Heart left ventricle (tissue), 13 donors: ENCODE data around the gene HTRA3.

Source experiments
- POLR2A ChIP-seq, 2 donors: fragments of 450-650 bp; IDR thresholded peaks; one replicate each; pipeline ENCODE4 v1.6.1; 2017; ENCODE audit warnings: antibody characterized with exemption in 2 of 2, mild to moderate bottlenecking in 2 of 2, moderate library complexity in 2 of 2
- TF ChIP-seq, protein P1 (sequence below), 12 donors: fragments of 200-600 bp; sonication (generic) in 4 of 12; IDR thresholded peaks; one replicate each; pipeline versions ENCODE4 v1.5.0 to v1.8.0; 2018 to 2022; ENCODE audit warnings: antibody characterized with exemption in 12 of 12, mild to moderate bottlenecking in 5 of 12
- donor health status: ischemic (EF 13 %, LVEDD 7.1; RV severe dilation, severe dysfunction).
- donor health status: DM: no; HTN: yes; CAD: no.
- donor health status: DM: no; HTN: no; CAD: no.
- donor health status: ischemic (EF 25% LVEDD 6.9; RV normal size, moderate dysfunction).
- donor health status: ischemic (EF 25% LVEDD 5.7; RV mildly dilated, moderate dysfunction).
- donor health status: ischemic (EF 35%, LVEDD 5.7; RV mildly dilated, moderate dysfunction).
- donor health status: nonischemic (EF 11% LVEDD 7.7; RV severe dilation, severe dysfunction).
- donor health status: DM: yes; HTN: yes; CAD: no.
- donor health status: PGD.
- donor health status: ischemic (EF 29% LVEDD 5.4; RV normal size, mild dysfunction).
- donor health status: nonischemic (EF 23%, LVEDD 6.1; RV moderate dilation, normal function).

DNA sequence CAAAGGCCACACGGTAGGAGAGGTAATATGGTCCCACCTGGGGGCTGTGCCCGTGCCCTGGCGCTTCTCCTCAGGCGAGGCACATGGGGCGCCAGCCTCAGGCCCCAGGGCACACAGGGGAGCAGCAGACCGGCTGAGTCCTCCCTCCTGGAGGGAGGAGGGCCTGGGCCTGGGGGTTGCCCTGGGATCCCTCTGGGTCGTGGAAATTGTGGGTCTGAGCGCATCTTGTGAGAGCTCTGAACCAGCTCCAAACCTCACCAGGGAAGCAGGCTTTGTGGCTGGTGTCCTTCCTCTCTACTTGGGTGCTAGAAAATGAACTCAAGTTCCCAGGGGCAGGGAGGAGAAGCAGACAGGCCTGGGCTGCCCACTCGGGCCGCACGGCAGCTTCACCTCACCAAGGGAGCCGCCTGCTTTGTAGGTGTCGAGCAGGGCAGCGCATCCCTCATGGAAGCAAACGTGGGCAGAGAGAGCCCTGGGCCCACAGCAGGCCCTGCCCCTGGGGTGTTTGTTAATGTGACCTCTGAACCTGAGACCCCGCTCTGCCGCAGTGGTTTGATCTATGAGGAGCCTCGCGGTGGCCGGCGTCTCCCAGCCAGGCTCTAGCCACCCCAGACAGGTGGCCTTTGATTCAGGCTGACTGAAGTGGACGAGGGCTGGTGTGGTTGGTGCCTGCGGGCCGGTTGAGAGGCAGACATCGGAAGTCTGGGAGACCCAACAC is 10.8 kb downstream of the HTRA3 start:
- TF ChIP-seq, protein P1, sequence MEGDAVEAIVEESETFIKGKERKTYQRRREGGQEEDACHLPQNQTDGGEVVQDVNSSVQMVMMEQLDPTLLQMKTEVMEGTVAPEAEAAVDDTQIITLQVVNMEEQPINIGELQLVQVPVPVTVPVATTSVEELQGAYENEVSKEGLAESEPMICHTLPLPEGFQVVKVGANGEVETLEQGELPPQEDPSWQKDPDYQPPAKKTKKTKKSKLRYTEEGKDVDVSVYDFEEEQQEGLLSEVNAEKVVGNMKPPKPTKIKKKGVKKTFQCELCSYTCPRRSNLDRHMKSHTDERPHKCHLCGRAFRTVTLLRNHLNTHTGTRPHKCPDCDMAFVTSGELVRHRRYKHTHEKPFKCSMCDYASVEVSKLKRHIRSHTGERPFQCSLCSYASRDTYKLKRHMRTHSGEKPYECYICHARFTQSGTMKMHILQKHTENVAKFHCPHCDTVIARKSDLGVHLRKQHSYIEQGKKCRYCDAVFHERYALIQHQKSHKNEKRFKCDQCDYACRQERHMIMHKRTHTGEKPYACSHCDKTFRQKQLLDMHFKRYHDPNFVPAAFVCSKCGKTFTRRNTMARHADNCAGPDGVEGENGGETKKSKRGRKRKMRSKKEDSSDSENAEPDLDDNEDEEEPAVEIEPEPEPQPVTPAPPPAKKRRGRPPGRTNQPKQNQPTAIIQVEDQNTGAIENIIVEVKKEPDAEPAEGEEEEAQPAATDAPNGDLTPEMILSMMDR (IDR thresholded peaks at IDR 0.05): no peak
- no peak for TF ChIP-seq POLR2A (IDR thresholded peaks at IDR 0.05)
